Kidney capillary endothelial cell (primary cell): ENCODE data around the gene RERE.

Experiments used
- DNase-seq: peaks from one replicate; pipeline ENCODE4 v3.0.0-alpha.2; 2018; ENCODE audit warnings: low spot score

RERE gene

DNA sequence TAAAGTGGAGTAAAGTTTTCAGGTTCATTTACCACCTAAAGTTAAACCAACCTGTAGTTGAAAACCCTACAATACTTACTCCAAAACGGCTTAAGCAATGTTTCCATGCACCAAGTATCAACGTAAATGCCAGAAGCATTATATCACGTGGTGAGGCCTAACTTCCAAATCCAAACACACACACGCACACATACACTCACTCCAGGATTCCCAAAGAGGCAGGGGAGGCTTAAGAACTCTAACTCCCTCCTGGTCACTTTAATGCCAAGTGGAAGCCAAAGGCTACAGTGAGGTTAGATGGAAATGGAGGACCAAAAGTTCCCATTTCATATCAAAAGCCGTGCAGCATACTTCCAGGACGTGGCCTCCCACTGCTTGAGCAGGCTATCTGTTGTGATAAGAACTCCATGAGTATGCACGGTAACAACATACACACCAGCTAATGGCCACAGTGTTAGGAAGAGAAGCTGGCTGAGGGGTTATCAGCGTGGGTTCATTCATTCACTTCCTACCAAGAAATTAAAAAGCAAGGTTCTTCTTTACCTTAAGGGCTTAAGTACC lies 275.4 kb downstream of the RERE start:
- no peak for DNase-seq

DNA sequence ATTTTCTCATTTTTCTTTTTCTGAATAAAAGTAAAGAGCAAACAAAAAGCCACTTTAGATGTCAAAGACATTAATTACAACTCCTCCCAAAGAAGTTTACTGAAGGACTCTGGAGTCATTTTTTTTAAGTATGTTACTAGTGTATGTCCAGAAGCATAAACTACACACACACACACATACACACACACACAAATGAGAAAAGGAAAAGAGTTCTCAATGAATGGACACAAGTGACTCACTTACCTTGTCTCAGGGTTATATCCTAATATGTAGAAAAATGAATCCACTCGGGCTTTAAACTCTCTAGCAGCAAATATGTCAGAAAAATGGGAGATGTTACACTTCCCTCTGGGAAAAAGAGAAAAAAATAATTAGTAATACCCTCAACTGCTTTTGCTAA lies 276.5 kb downstream of the RERE start:
- DNase-seq: no peak

DNA sequence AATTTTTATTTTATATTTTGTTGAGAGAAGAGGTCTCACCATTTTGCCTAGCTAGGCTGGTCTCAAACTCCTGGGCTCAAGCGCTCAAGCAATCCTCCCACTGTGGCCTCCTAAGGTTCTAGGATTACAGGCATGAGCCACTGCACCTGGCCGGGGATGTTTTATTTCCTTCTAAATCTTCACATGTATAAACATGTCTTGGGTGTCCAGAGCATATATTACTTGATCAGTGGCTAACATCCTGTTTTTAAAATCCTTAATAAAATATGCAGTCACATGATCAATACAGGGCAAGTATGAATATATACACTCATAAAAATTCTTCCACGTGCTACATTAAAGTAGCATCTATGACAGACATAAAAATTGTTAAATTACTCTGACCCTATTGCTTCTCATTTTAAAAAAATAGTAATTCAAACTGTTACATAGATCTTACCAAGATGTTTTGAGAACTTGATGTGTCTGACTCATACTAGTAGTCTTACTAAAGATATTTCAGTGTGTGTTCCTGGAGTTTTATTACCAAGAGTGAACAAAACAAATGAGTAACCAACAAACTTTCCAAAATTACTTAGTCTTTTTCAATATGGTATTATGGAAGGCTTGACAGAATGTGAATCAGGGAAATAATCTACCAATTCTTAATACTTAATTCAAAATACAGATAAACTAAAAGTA lies 277.0 kb downstream of the RERE start:
- peak; percentile 56 for DNase-seq

DNA sequence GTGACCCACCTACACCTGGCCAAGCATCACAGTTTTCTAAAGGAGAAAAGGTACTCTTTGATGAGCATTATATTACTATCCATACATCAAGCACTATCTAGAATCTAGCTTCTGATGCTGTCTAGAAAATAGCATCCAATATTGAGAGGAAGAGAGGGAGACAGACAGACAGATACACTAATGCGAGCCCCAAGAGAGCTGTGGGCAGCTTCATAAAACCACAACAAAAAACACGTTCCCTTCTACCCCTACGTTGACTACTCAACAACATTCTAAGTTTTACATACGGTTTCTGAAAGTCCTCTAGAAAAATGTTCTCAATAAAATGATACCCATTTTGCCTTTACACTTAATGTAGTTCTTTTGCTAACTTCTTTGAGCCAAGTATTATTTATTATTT lies 277.8 kb downstream of the RERE start:
- no peak for DNase-seq

DNA sequence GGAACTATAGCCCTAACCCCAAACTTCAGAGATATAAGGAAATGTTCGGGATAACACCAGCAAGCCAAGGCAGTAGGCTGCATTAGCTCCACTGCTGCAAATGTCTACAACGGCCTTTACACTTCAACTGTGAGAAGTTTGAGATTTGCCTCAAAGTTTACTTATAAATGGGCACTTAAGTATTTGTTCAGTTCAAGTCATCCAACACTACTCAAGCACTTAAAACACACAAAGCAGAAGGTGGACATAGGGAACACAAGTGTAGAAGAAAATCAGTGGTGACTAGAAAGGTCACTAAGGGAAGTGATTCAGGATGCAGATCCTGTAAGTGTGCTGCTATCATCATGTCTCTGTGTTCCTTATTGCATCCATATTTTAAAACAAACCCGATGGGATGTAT lies 278.9 kb downstream of the RERE start:
- DNase-seq: no peak

DNA sequence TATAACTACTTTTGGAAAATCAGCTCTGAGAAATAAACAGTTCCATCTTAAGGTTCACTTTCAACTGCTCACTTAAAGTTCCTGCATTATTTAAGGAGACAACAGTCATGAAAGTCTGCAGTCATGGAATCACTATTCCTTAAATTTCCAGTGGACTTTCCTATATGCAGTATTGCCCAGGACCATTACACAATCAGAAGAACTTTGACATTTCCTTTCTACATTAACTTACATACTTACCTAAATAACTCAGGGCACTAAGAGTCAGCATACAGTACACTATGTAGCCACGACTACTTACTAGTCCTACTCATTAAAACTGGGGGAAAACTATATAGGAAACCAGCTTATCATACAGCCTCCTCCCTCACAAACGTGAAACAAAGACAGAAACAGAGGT lies 279.4 kb downstream of the RERE start:
- no peak for DNase-seq

DNA sequence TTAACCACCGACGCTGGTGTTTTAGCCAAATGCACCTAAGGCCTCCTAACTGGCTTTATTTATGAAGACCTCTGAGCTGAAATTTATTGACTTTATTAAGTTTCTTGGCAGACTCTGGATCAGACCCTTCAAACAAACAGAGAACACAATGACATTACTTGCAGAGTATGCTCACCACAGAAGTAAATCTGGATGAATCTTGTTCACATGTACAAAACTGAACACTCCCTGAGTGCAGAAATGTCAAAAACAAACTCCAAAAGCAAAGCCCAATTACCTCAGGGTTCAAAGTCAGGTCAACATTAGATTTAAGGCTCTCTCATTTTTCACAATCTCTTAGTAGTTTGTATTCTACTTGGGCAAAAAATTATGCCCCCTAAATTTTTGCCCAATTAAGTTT lies 280.9 kb downstream of the RERE start:
- no peak for DNase-seq

DNA sequence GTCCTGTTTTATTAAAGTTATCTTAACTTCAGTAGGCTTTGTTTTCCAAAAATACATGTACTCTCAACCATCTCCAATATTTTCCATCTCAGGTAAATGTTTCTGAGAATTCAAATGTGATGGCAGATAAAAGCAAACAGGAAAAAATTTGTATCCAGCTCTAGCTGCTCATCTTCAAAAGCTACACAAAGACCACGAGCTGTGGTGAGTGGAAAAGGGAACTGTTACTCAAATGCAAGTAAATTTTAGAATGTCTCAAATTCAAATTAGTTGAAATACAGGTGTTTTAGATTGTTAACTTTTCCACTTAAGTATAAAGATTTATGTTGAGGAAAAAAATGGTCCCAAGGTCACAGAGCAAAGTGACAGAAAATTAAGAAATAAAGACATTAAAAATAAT lies 283.5 kb downstream of the RERE start:
- DNase-seq: no peak

DNA sequence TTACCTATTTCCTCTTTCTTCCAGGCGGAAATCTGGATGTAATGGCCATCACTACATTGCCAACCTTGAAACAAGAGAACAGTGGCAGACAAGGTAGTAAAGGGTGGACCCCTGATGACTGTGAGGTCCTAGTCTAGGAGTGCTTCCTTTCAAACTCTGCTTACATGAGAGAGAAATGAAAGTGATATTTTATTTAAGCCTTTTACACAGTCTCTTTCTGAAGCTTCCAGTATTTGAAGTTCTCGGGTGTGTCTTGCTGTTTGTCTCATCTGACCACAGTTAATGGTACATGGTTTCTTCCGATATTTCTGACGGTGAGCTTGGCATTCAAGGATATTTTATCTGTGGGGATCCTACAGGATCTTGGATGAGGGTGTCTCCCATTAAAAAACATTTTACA lies 284.3 kb downstream of the RERE start:
- no peak for DNase-seq

DNA sequence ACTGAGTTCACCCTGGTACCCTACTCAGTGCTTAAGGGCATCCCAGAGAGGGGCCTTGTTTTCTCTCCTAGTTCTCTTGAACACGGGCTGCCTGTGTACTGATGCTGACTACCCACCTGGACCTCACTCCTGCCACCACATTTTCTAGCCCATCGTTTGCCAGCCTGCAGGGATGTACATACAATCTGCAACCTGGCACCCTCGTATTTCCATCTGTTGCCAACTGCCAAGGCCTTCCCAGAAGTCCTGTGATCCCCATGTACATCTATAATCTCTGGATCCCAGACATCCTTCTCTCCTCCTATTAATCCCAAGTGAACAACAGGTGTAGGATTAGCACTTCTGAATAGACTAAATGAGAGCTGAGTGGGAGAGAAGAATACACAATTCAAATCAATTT lies 287.5 kb downstream of the RERE start:
- no peak for DNase-seq

DNA sequence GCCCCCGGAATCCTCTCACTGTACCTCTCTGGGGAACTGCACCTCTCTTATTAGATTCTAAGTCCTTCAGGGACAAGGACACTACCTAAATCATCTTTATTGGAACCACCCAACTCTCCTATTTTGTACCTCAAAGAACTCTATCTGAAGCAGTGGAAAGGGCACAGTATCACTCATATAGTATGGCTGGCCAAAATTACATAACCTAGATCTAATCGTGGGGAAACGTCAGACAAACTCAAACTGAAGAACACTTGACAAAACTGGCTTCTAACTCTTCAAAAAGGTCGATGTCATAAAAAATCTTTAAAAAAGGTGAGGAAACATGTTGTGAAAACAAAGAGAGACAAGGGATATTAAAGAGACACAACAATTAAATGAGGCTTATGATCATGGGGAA lies 289.5 kb downstream of the RERE start:
- DNase-seq: no peak

DNA sequence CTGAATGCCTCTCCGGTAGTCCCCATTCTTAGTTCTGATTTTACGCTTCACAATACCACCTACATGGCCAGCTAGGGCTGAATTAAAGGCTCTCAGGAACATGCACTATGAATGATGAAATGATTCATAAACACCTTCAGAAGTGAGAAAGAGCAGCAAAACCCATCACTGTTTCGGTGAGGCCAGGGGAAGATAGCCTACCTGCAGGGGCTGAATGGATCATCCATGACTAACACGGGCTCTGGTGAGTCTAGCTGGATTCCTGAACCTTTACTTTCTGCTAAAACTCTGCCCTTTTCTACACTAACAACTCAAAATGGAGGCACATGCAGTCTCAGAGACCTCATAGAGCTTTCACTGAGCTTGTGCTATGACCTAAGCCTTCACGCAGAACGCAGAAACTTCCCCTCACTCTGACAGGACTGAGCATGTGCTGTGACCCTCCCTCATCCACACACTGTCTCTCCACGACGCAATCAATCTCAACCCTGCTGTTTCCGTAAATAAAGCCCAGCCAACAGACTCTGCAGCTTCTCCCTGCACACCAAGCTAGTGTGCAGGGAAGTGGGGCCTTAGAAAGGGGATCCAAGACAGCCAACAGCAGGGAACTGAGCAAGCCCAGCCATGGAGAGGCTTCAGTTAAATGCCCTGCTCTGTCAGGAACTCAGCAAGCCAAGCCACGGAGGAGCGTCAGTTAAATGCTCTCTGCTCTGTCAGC lies 291.7 kb downstream of the RERE start:
- peak; percentile 62 for DNase-seq

DNA sequence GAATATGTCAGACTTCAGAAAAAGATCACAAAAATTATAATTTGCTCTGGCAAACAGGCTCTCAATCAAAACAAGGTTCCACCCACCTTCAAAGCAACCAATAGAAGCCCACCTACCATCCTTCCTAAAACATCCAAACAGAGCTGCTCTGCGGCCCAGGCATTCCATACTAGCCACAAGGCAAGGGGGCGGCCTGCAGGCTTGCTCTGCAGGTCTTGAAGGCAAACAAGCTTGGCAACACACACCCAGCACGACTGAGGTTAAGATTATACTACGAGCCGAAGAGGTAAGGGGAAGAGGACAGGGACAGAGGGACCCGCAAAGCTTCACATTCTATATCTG lies 292.3 kb downstream of the RERE start:
- DNase-seq: no peak

DNA sequence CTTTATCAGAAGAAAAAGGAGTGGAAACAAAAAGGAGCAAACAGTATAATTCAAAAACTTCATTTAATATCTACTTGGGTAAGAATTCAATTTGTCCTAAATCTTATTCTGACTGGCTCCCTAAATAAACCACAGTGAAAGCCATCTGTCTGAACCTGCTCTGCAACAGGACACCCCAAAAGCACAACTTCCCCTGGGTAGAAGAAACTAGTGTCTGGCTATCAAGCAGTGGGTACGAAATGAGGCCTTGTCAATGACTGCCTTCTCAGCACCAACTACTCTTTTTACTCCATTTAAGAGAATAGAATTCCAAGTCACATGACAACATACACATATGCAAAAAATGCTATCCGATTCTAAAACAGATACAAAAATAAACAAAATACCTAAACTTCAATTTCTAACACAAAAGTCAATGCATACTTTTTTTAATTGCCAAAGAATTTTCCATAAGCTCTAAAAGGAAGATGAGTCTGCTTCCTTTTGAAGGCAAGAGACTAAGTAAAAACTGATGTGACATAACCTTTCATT lies 292.7 kb downstream of the RERE start:
- no peak for DNase-seq

DNA sequence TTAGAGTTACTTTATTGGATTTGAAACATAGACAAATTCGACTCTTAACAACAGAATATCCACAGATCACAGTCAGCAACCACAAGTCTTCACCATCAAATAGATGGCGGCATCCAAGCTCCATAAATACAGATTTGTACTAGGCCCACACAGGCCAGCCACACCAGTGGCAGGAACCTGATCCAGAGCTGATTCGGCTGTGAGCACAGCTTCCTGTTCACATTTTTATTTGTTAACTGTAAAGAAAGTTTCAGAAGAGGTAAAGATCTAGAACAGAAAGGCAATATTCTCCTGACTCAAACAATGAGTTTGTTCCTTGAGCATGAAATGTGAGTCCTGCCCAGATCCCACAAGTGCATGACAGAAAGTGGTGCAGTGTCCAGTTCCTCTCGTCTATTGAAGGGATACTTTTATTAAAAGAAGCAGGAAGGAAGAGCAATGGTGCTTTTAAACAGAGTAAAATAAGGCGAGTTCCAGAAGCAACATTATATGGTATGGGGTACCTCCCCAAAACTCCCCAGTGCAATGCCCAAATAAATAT lies 293.7 kb downstream of the RERE start:
- DNase-seq: no peak

DNA sequence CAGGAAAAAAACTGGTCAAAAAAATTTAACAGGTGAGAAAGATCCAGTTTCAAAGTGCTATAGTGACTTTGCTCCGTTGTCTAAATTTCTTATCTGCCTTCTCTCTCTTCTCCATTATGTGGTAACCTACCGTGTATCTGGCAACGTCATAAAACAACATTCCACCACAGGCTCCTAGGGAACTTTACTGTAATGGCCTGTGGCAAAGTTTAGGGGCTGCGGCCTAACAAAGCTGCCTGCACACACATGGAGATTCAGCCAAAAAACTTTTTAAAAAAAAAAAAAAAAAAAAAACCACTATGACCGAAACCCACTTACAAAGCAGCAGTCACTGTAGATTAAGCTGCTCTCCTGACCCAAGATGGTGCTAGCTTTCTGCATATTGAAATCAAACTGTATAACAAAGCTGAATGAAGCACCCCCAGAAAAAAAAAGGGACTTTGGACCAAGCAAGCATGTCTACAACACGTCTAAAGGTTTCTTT lies 296.9 kb downstream of the RERE start:
- DNase-seq: no peak

DNA sequence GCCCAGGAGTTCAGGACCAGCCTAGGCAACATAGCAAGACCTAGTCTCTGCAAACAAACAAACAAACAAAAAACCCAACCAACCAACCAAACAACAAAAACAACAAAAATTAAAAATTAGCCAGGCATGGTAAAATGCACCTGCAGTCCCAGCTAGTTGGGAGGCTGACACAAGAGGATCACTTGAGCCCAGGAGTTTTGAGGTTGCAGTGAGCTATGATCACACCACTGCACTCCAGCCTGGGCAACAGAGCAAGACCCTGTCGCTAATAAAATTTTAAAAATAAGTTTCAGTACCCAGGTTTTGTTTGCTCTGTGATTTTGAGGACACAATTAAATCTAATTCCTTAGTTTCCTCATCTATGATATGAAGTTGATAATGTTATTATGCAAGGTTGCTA lies 298.3 kb downstream of the RERE start:
- no peak for DNase-seq

DNA sequence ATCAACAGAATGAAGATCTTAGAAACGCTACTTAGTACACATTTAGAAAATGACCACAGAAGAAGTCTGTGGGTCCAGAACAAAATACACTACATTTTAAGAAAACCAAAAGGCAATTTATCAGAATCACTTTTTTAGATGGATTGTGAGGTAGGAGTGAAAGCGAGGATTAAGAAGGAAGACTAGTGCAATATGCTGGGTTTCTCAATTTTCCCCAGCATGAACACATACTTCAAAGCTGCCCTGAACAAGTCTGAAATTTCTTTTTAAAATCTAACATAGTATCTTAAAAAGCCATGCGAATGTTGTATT lies 299.0 kb downstream of the RERE start:
- no peak for DNase-seq

DNA sequence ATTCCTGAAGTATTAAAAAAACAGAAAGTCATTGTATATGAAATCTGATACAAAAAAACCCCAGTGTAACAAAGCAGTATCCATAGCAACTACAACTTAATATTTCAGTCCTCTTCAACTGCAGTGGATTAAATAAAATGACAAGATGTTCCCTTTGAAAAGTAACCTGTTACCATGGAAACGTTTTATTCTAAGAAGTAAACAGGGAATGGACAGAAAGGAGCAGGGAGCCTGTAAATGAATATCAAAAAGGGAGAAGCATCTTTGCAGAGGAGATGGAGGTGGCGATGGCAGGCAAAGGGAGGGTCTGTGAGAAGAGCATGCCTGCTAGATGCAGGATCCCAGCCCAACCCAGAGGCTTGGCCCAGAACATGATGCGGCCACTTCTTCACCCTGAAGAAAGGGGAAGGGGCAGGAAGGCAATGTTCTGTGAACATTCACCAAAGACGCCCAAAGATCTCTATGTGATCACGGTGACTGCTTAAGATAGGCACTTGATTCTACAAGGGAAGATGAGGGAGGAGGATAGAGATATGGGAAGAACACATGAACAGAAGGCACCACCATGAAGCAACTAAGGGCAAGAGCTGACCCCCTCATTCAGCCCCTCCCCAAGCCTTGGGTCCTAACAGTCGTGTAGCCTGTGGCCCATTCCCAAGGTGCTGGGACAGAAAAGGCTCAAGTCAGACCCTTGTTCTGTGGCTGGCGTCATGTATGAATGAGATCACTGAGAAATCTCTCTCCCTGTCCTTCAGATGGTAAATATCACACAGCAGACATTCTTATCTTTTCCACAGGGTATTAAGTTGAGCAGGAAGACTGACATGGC lies 299.6 kb downstream of the RERE start:
- no peak for DNase-seq

DNA sequence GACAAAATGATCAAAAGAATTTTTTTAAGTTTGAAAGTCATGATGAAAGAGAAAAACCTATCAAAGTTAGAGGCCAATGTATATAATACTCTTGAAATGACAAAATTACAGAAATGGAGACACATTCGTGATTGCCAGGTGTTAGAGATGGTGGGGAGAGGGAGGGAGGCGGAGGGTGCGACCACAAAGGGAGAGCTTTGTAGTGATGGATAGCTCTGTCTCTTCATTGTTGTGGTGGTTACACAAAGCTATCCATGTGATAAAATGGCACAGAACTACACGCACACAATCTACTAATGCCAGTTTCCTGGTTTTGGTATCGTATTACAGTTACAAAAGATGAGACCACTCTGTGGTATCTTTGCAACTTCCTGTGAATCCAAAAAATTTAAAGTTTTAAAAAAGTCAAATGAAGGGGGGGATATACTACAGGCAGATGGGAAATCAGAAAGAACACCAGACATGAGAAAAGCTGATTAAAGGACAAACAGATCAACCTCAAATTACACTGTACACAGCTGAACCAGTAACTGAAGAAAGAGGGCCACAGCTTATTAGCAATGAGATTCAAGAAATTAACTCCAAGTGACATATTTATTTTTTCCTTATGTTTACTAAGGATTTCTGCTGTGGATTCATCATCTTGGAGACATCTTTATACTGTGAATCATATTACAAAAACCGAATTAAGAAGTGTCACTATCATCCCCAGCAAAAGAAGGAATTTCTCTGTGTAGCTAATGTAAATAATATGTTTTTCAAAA lies 300.5 kb downstream of the RERE start:
- DNase-seq: no peak

DNA sequence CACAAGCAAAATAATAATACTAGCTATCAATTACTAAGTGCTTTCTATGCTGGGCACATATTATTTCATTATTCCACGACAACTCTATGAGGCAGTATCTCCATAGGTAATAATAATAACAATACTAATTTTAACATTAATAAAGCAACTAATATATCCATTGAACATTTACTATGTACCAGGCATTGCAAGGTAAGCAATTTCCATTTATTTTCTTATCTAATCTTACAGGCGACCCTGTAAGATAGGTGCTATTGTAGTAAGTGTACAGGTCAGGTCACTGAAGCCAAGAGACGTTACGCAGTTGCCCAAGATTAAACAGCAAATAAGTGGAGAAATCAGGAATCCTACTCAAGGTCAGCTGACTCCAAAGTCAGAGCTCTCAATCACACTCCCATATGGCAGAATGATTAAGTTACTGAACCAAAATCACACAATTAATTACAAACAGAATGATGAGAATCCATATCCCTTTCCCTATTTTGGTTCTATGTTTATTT lies 301.1 kb downstream of the RERE start:
- no peak for DNase-seq

DNA sequence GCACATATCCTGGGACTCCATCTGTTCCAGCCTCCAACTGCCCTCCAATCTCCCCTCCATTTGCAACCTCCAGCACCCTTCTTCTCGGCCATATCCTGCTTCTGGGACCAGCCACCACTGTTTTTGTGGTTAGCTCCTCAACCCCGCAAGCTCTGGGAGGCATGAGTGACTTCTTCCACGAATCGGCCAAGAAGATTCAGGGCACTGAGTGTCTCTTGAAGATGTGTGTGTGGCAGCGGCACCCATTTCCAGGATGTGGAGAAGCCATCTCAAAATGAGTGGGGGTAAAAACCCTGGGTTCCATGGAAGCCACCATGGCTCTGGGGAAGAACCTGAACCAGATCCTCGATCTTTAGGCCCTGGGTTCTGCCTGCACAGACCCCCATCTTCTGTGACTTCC lies 304.9 kb downstream of the RERE start:
- no peak for DNase-seq
